ENCODE data around the gene FGF12.
A peak's percentile ranks its signal among the peaks of the same experiment; 100 is the strongest.

Gene FGF12

GRCh38 chr3:192687488-192688152 is 39.7 kb downstream of the FGF12 start:
- DNase-seq (ENCODE audit: insufficient read length, low spot score) = no peak
- FAIRE-seq = no peak

- no peak for FAIRE-seq
These were observed 41.5 kb downstream of the FGF12 start for GRCh38 chr3:192685801-192686200.

GRCh38 chr3:192684151-192684550 is 43.2 kb downstream of the FGF12 start:
- FAIRE-seq (no peak), DNase-seq (ENCODE audit: insufficient read length, low spot score) (no peak)

More at GRCh38 chr3:192685801-192686200, 41.5 kb downstream of the FGF12 start:
- no peak for DNase-seq (ENCODE audit: insufficient read length, low spot score)

GRCh38 chr3:192675958-192676649 is 51.2 kb downstream of the FGF12 start:
- DNase-seq (ENCODE audit: insufficient read length, low spot score) (no peak), FAIRE-seq (no peak)

GRCh38 chr3:192655628-192656027 is 71.7 kb downstream of the FGF12 start:
- FAIRE-seq = no peak
- DNase-seq (ENCODE audit: insufficient read length, low spot score) = no peak

GRCh38 chr3:192655040-192655439 is 72.3 kb downstream of the FGF12 start:
- FAIRE-seq (no peak), DNase-seq (ENCODE audit: insufficient read length, low spot score) (no peak)

- DNase-seq (ENCODE audit: insufficient read length, low spot score) (no peak), FAIRE-seq (no peak)
These were observed 73.5 kb downstream of the FGF12 start for GRCh38 chr3:192653862-192654261.

- no peak for FAIRE-seq
- DNase-seq (ENCODE audit: insufficient read length, low spot score) = no peak
These were observed 74.6 kb downstream of the FGF12 start for GRCh38 chr3:192652727-192653126.

- DNase-seq (ENCODE audit: insufficient read length, low spot score) = no peak
- no peak for FAIRE-seq
These were observed 75.4 kb downstream of the FGF12 start for GRCh38 chr3:192651836-192652512.

- FAIRE-seq (no peak), DNase-seq (ENCODE audit: insufficient read length, low spot score) (no peak)
These were observed 81.9 kb downstream of the FGF12 start for GRCh38 chr3:192645437-192645836.

- no peak for FAIRE-seq
- DNase-seq (ENCODE audit: insufficient read length, low spot score) = no peak
These were observed 84.7 kb downstream of the FGF12 start for GRCh38 chr3:192642651-192643050.

- FAIRE-seq (no peak), DNase-seq (ENCODE audit: insufficient read length, low spot score) (no peak)
These were observed 85.4 kb downstream of the FGF12 start for GRCh38 chr3:192641919-192642318.

- no peak for FAIRE-seq
- DNase-seq (ENCODE audit: insufficient read length, low spot score) = no peak
These were observed 87.4 kb downstream of the FGF12 start for GRCh38 chr3:192639987-192640386.

- DNase-seq (ENCODE audit: insufficient read length, low spot score) = no peak
- no peak for FAIRE-seq
These were observed 89.5 kb downstream of the FGF12 start for GRCh38 chr3:192637803-192638202.

- FAIRE-seq = no peak
- no peak for DNase-seq (ENCODE audit: insufficient read length, low spot score)
These were observed 90.6 kb downstream of the FGF12 start for GRCh38 chr3:192636517-192637444.

GRCh38 chr3:192629429-192629828 is 97.9 kb downstream of the FGF12 start:
- no peak for FAIRE-seq

GRCh38 chr3:192621909-192622308 is 105.4 kb downstream of the FGF12 start:
- no peak for FAIRE-seq
- no peak for DNase-seq (ENCODE audit: insufficient read length, low spot score)

More at GRCh38 chr3:192629429-192629828, 97.9 kb downstream of the FGF12 start:
- DNase-seq (ENCODE audit: insufficient read length, low spot score) = no peak

GRCh38 chr3:192620275-192620674 is 107.1 kb downstream of the FGF12 start:
- FAIRE-seq = no peak
- no peak for DNase-seq (ENCODE audit: insufficient read length, low spot score)

- DNase-seq (ENCODE audit: insufficient read length, low spot score) (no peak), FAIRE-seq (no peak)
These were observed 115.9 kb downstream of the FGF12 start for GRCh38 chr3:192611411-192611810.

- DNase-seq (ENCODE audit: insufficient read length, low spot score) (no peak), FAIRE-seq (peak; percentile 11)
These were observed 118.4 kb downstream of the FGF12 start for GRCh38 chr3:192608726-192609600.
